ENCODE measurements around the gene NYNRIN.

NYNRIN gene

GRCh38 chr14:24392325-24393091, 6.3 kb upstream of the NYNRIN start:
- no peak for DNase-seq (ENCODE audit: low spot score)

DNA sequence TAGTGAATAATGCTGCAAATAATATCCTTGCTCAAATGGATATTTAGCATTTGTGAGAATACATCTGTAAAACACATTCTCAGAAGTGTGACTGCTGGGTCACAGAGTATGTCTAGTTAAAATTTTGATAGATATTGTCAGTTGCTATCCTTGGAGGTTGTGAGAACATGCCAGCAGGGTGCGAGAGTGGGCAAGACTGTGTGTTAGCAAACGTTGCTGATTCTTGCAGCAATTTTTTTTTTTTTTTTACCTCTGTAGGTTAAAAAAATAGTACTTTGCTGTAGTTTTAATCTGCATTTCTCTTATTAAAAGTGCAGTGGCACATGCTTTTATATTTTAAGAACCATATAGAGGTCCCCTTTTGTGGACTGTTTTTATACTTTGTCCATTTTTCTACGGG, 4.5 kb upstream of the NYNRIN start:
- DNase-seq (ENCODE audit: low spot score): peak; percentile 19

- DNase-seq (ENCODE audit: low spot score): no peak
Observed at GRCh38 chr14:24395609-24396582, 2.9 kb upstream of the NYNRIN start.

GRCh38 chr14:24397639-24398292, 1.0 kb upstream of the NYNRIN start:
- no peak for DNase-seq (ENCODE audit: low spot score)

- no peak for DNase-seq (ENCODE audit: low spot score)
Observed at GRCh38 chr14:24398293-24398652, 530 bp upstream of the NYNRIN start.

DNA sequence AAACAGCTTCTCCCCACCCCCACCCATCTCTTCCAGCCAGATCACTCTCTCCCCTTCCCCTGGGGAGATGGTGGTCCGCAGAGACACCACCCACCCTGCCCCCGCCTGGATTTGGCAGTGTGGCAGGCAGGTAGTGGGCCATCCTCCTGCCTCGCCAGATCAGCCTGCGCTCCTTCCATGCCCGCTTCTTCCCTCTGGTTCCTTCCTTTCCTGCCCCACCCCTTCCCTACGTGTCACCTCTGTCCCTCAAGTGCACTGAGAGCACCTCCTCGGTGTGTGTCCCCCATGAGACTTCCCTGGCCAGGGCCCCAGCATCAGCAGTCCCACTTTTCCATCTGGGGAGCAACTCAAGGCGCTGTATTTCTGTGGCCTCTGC, 632 bp downstream of the NYNRIN start:
- DNase-seq (ENCODE audit: low spot score): no peak

DNA sequence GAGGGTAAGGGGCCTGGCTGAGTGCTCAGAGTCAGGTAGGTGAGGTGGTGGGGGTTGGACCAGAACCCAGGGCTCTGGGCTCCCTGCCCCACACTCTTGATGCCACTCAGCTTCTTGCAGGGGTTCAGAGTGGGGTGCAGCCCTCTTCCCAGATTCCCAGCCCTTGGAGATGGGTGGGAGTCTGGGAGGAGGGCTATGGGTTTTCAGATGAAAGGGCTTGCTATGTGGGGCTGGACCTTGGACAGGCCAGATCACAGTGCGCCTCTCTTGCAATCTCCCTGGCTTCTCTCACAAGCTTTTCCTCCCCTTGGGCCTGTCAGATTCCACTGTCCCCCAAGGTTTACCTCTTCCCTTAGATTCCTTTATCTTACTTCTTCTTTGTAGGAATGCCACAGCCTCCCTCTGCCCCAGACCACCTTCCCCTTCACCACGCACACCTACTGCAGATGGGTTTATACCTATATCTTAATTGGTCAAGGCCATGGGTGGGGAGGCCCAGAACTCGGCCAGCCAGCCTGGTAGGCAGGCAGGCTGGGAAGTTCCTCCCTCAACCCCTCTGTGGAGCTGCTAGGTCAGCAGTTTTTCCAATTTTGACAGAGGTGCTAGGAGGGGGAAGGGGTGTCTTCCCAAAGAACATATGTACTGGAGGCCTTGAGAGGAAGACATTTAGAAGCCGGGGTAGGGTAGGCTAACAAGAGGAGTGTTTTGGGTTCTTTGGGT, 1.4 kb downstream of the NYNRIN start:
- DNase-seq (ENCODE audit: low spot score): no peak

DNA sequence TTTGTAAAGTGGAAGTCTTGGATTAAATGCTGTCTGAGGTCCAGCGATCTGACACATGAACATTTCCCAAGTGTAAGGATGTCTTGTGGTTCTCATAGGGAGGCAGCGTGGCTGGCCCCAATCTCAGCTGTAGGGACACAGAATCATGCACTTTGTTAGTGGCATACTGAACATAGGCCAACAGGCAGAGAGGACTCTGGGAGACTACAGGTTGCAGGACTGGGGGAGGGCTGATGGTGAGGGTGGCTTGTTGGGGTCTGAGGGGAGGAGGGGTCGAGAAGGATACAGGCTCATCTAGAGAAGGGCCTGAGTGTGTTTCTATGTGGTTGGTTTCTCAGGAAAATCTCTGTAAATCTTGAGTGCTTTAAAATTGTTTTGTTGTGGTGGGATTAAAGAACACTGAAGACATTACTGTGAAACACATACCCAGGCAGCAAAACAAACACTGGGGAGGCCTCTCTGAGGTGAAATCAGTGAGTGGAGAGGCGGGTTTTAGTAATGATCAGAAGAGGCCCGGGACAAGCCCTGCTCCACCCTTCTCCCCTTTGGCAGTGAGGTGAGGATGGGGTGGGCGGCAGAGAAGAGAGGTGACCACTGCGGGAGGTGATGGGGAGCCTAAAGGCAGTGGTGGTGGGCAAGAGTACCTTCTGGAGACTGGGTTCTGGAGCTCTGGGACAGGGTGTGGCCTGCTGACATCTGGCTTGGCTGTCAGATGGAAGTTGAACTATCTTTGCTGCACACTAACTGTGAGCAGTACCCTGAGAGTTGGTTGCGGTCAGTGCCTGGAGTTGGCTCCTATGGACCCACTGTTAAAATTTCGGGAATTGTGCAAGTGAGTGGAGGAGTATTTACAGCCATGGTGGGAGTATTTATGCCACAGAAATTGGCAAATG, 3.3 kb downstream of the NYNRIN start:
- DNase-seq (ENCODE audit: low spot score): no peak

DNA sequence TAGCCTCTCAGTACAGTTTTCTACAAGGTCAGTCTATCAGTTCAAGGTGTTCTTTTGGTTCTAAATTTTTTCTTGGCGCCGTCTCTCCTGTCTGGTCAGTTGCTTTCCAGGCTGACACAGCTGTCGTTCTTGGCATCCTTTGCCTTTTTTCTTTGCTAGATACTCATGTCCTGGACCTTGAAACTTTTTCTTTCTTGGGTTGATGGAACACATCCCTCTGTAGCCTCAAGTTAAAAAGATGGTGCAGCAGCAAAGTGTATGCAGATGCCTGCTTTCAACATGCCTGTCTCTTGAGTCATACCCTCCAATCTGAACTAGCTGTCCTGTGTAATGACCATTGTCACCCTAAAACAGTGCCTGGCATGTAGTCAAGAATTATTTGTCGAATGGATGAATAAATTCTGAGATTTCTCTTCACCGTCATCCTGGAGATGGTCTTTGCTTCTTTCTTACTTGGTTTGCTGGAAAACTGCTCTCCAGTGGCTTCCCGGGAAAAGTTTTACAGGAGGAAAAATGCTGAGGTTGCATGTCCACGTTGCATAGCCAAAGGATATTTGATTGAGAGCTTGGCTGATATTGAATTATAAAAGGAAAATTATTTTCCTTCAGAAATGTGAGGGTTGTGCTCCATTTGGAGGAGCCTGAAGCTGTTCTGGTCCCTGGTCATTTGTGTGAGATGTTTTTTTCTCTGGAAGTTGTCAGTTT, 4.6 kb downstream of the NYNRIN start:
- no peak for DNase-seq (ENCODE audit: low spot score)

- DNase-seq (ENCODE audit: low spot score): no peak
Observed at GRCh38 chr14:24404814-24405213, 6.0 kb downstream of the NYNRIN start.

DNA sequence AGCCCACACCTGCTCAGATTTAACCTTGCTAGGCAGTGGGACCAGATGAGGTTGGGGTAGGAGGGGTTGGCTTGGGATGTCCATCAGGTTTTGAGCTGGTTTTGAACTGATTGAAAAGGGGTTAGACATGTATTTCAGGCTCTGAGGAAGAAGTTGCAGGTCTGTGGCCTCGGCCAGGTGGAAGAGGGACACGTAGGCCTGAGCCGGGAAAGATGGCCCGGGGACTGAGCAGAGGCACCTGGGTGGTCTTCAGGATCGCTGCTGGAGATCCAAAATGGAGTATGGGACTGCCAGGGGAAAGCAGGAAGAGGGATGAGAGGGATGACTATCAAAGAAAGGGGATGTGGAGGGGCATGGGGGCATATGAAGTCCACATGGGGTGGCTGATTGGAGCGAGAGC, 7.6 kb downstream of the NYNRIN start:
- DNase-seq (ENCODE audit: low spot score): no peak

GRCh38 chr14:24407608-24408325, 9.0 kb downstream of the NYNRIN start:
- no peak for DNase-seq (ENCODE audit: low spot score)

GRCh38 chr14:24408764-24409163, 10.0 kb downstream of the NYNRIN start:
- DNase-seq (ENCODE audit: low spot score): no peak

- DNase-seq (ENCODE audit: low spot score): no peak
Observed at GRCh38 chr14:24409192-24409591, 10.4 kb downstream of the NYNRIN start.

- DNase-seq (ENCODE audit: low spot score): no peak
Observed at GRCh38 chr14:24409956-24410355, 11.2 kb downstream of the NYNRIN start.

DNA sequence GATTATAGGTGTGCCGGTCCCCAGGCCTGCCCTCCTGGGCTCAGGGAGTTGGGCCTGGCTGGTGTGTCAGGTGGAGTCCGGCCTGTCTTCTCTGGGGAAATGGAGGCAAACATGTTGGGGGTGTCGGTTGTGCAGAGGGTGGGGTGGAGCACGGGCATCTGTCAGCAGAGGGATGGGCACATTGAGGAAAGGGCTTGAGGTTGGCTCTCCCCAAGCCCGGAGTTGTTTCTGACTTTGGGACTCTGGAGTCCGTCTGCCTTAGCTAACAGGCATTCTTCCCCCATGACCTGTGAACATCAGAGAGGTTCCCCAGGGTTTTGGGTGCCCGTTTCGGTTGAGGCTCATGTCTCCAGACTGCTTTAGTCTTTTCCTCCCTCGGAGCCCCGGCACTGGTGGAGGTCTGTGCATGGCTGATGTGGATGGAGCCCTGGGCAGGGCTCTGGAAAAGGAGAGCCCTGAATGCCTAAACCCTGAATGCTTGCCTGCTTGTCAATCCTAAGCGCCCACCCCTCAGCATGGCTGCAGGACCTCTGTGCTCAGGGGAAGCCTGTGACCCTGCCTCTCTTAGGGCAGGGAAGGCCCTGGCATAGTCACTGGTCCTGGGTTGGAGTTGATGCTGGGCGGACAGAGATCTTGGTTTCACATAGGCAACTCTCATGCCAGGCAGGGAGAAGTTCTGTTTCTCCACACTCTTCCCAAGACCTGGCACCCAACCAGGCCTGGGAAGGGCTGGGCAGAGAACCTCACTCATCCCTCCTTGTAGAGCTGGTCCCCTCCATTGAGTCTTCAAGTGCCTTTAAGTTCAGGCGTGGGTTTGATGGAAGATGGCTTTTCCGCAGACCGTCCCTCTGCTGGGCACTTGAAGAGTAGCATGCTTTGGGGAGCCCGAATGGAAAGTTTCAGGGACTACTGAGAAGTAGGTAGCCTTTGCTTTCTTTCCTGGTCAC, 12.9 kb downstream of the NYNRIN start:
- DNase-seq (ENCODE audit: low spot score): peak; percentile 51

- DNase-seq (ENCODE audit: low spot score): no peak
Observed at GRCh38 chr14:24414077-24414476, 15.3 kb downstream of the NYNRIN start.

GRCh38 chr14:24414732-24415420, 16.1 kb downstream of the NYNRIN start:
- DNase-seq (ENCODE audit: low spot score): no peak
